A673 (cell line): ENCODE results near the gene HPRT1. TPM values are rescaled to one million over a fixed set of nuclear protein-coding genes. Genes with fewer than 3 reads are reported as not detected.

Source experiments
- BruUV-seq: library from RNA; stranded (reverse); fragments of 400-500 nt; replicated peaks from 2 replicates; lab custom pipeline; 2021; lab: Mats Ljungman, UMichigan
- CTCF ChIA-PET: fragments of 300-600 bp; sonication (Branson Sonifier 250); formaldehyde crosslinking; loops from one replicate; lab custom pipeline; 2022; ENCODE audit warnings: antibody characterized with exemption; lab: Charles Lee
- POLR2A ChIA-PET: fragments of 300-600 bp; sonication (Branson Sonifier 250); formaldehyde crosslinking; loops from one replicate; lab custom pipeline; 2022; ENCODE audit warnings: antibody characterized with exemption; ENCODE audit not compliant: low non-redundant PET; lab: Charles Lee
- DNase-seq: peaks from one replicate; pipeline ENCODE4 v3.0.0-alpha.2; 2015; ENCODE audit warnings: low spot score
- H3K27ac ChIP-seq: fragments of 200-600 bp; sonication (generic); 2 replicates; pipeline ENCODE4 v1.5.1; 2016; ENCODE audit warnings: mixed run types, low read depth, mild to moderate bottlenecking, mixed read lengths, antibody characterized with exemption, low read length; ENCODE audit not compliant: poor library complexity, severe bottlenecking
- H3K27me3 ChIP-seq: fragments of 200-600 bp; sonication (generic); replicated peaks from 2 replicates; pipeline ENCODE4 v1.6.1; 2017; ENCODE audit warnings: mixed run types, low read depth, mild to moderate bottlenecking, mixed read lengths, antibody characterized with exemption, low read length; ENCODE audit not compliant: insufficient read depth, poor library complexity
- H3K36me3 ChIP-seq: fragments of 200-600 bp; sonication (generic); 2 replicates; pipeline ENCODE4 v1.6.1; 2016; ENCODE audit warnings: mixed run types, mild to moderate bottlenecking, mixed read lengths, antibody characterized with exemption, low read length; ENCODE audit not compliant: insufficient read depth, poor library complexity, severe bottlenecking
- H3K4me1 ChIP-seq: fragments of 200-600 bp; sonication (generic); 2 replicates; pipeline ENCODE4 v1.6.1; 2017; ENCODE audit warnings: mixed run types, mild to moderate bottlenecking, mixed read lengths, antibody characterized with exemption, low read length; ENCODE audit not compliant: insufficient read depth, poor library complexity, severe bottlenecking
- H3K4me3 ChIP-seq: fragments of 200-600 bp; sonication (generic); 2 replicates; pipeline ENCODE4 v1.5.1; 2016; ENCODE audit warnings: low read depth, mixed run types, mild to moderate bottlenecking, mixed read lengths, low read length; ENCODE audit not compliant: poor library complexity, severe bottlenecking
- H3K9me3 ChIP-seq: fragments of 200-600 bp; sonication (generic); 2 replicates; pipeline ENCODE4 v1.6.1; 2016; ENCODE audit warnings: mixed run types, low read depth, mild to moderate bottlenecking, mixed read lengths, antibody characterized with exemption, low read length; ENCODE audit not compliant: poor library complexity, severe bottlenecking
- CTCF ChIP-seq: fragments of 300-800, 200-600 bp; sonication (generic); conservative IDR thresholded peaks from 2 replicates; pipeline ENCODE4 v1.5.1; 2017; ENCODE audit warnings: low read depth, mild to moderate bottlenecking, antibody characterized with exemption, low read length, moderate library complexity, mixed read lengths
- EZH2 ChIP-seq: fragments of 200-600 bp; sonication (generic); IDR thresholded peaks from 2 replicates; pipeline ENCODE4 v1.6.1; 2017; ENCODE audit warnings: borderline replicate concordance, low read depth, mild to moderate bottlenecking, mixed read lengths, antibody characterized with exemption, low read length; ENCODE audit not compliant: poor library complexity, severe bottlenecking
- intact Hi-C: fragments of 100-400 bp; cut with micrococcal nuclease; formaldehyde crosslinking; loops from one replicate; pipeline ENCODE4 v1.10.0; 2022; ENCODE audit not compliant: unreplicated experiment
- total RNA-seq: library from RNA; stranded (reverse); gene quantifications from 2 replicates; pipeline ENCODE4 v1.2.3, GENCODE V29; 2021

HPRT1 gene
- total RNA-seq, 1 experiment from 2014 or later: 66.9 TPM

GRCh38 chrX:134472041-134472440 lies 12.1 kb downstream of the HPRT1 start:
- intact Hi-C loops: no loop called here
- POLR2A ChIA-PET: no interaction called here

GRCh38 chrX:134476284-134476683 lies 16.3 kb downstream of the HPRT1 start:
- H3K9me3 ChIP-seq: no peaks in the 10 kb centered on the region
- intact Hi-C loops: no loop called here
- H3K27ac ChIP-seq: no peak overlapping the region
- BruUV-seq: no TSS peak
- no peaks in the 10 kb centered on the region for H3K27me3 ChIP-seq
- ChIA-PET POLR2A (no interaction called here), CTCF (no interaction called here)
- H3K4me1 ChIP-seq: no peaks in the 10 kb centered on the region
- H3K36me3 ChIP-seq: no peaks in the 10 kb centered on the region
- no peak overlapping the region for H3K4me3 ChIP-seq
- TF ChIP-seq CTCF (no peak), EZH2 (no peak)
- no peak for DNase-seq

More at GRCh38 chrX:134472041-134472440, 12.1 kb downstream of the HPRT1 start:
- Histone ChIP-seq H3K4me1 (no peaks in the 10 kb centered on the region), H3K27me3 (no peaks in the 10 kb centered on the region), H3K4me3 (no peak overlapping the region), H3K27ac (no peak overlapping the region), H3K36me3 (no peaks in the 10 kb centered on the region), H3K9me3 (no peaks in the 10 kb centered on the region)
- DNase-seq: no peak
- CTCF ChIA-PET: no interaction called here
- TF ChIP-seq EZH2 (no peak), CTCF (no peak)
- no TSS peak for BruUV-seq

GRCh38 chrX:134478374-134478773 lies 18.4 kb downstream of the HPRT1 start:
- intact Hi-C loops: no loop called here
- H3K27me3 ChIP-seq: no peaks in the 10 kb centered on the region
- TF ChIP-seq CTCF (no peak), EZH2 (no peak)
- H3K9me3 ChIP-seq: no peaks in the 10 kb centered on the region
- H3K36me3 ChIP-seq: no peaks in the 10 kb centered on the region
- ChIA-PET POLR2A (no interaction called here), CTCF (no interaction called here)
- H3K4me1 ChIP-seq: no peaks in the 10 kb centered on the region
- no TSS peak for BruUV-seq
- no peak overlapping the region for H3K4me3 ChIP-seq
- DNase-seq: no peak
- H3K27ac ChIP-seq: no peak overlapping the region
